Fibroblast of lung (primary cell): ENCODE data around the gene KCND3. TPM values are rescaled to one million over a fixed set of nuclear protein-coding genes. Genes with fewer than 3 reads are reported as not detected.

Experiments used
- DNase-seq, 2 donors: peaks; one replicate each; pipeline versions ENCODE4 v3.0.0 to v3.0.0-alpha.2; 2010; ENCODE audit warnings: low read depth in 2 of 2
- H2AFZ ChIP-seq: 2 replicates; pipeline ENCODE4 v1.5.1; 2012; ENCODE audit warnings: low read length, control low read depth, inconsistent platforms
- H3K27ac ChIP-seq: 2 replicates; pipeline ENCODE4 v1.5.1; 2011; ENCODE audit warnings: low read length, control low read depth; ENCODE audit not compliant: insufficient read depth
- H3K27me3 ChIP-seq: 2 replicates; pipeline ENCODE4 v1.5.1; 2011; ENCODE audit warnings: mild to moderate bottlenecking, low read length; ENCODE audit not compliant: control insufficient read depth, insufficient read depth
- H3K36me3 ChIP-seq: 2 replicates; pipeline ENCODE4 v1.5.1; 2011; ENCODE audit warnings: low read length; ENCODE audit not compliant: control insufficient read depth, insufficient read depth
- H3K4me1 ChIP-seq: 2 replicates; pipeline ENCODE4 v1.5.1; 2011; ENCODE audit warnings: low read length; ENCODE audit not compliant: control insufficient read depth, insufficient read depth; ENCODE audit errors: extremely low read depth
- H3K4me2 ChIP-seq: 2 replicates; pipeline ENCODE4 v1.5.1; 2011; ENCODE audit warnings: low read length, control low read depth; ENCODE audit not compliant: insufficient read depth; ENCODE audit errors: extremely low read depth
- H3K4me3 ChIP-seq, 4 experiments: fragments of 200-600 bp in 1 of 4; sonication (generic) in 1 of 4; replicated peaks in 1 of 4; 2 replicates each; pipeline ENCODE4 v1.5.1; 2011 to 2016; ENCODE audit warnings: low read length in 4 of 4, low read depth in 3 of 4, mild to moderate bottlenecking in 3 of 4, control low read depth in 2 of 4, inconsistent platforms in 1 of 4, mixed read lengths in 1 of 4; ENCODE audit not compliant: insufficient read depth in 1 of 4; ENCODE audit errors: control extremely low read depth in 1 of 4
- H3K79me2 ChIP-seq: 2 replicates; pipeline ENCODE4 v1.5.1; 2012; ENCODE audit warnings: mild to moderate bottlenecking, low read length, inconsistent platforms; ENCODE audit not compliant: control insufficient read depth, insufficient read depth
- H3K9ac ChIP-seq: 2 replicates; pipeline ENCODE4 v1.5.1; 2011; ENCODE audit warnings: mild to moderate bottlenecking, low read length, control low read depth; ENCODE audit not compliant: insufficient read depth
- H3K9me3 ChIP-seq: 2 replicates; pipeline ENCODE4 v1.5.1; 2012; ENCODE audit warnings: low read depth, low read length; ENCODE audit not compliant: control insufficient read depth, insufficient read depth
- H4K20me1 ChIP-seq: 2 replicates; pipeline ENCODE4 v1.5.1; 2011; ENCODE audit warnings: low read length; ENCODE audit not compliant: control insufficient read depth, insufficient read depth; ENCODE audit errors: extremely low read depth
- EZH2 ChIP-seq: IDR thresholded peaks from 2 replicates; pipeline ENCODE4 v1.5.1; 2012; ENCODE audit warnings: low read length, control low read depth, mild to moderate bottlenecking; ENCODE audit errors: missing control alignments
- polyA plus RNA-seq, 2 donors: library from polyadenylated mRNA; depleted of rRNA in 1 of 2; stranded (reverse) in 1 of 2; unstranded in 1 of 2; fragments of >200 nt; gene quantifications; 2 replicates each; pipeline ENCODE4 v1.2.1, GENCODE V29; 2011 to 2012; ENCODE audit warnings: missing spikeins in 1 of 2
- total RNA-seq: library from RNA; depleted of rRNA; stranded (reverse); fragments of >200 nt; gene quantifications from 2 replicates; pipeline ENCODE4 v1.2.1, GENCODE V29; 2014
- TF ChIP-seq, protein P1 (sequence below), 2 donors: IDR thresholded peaks in 1 of 2; conservative IDR thresholded peaks in 1 of 2; 1 replicate in 1 of 2; 2 replicates in 1 of 2; pipeline ENCODE4 v1.5.1; 2011 to 2012; ENCODE audit warnings: low read length in 2 of 2, control low read depth in 1 of 2, inconsistent platforms in 1 of 2, low read depth in 1 of 2, mild to moderate bottlenecking in 1 of 2

The KCND3 gene
- total and polyA plus RNA-seq, 2 donors (not counting 1 experiment from before 2014, with no cell fraction given) = 0.66 to 9.3 TPM

DNA sequence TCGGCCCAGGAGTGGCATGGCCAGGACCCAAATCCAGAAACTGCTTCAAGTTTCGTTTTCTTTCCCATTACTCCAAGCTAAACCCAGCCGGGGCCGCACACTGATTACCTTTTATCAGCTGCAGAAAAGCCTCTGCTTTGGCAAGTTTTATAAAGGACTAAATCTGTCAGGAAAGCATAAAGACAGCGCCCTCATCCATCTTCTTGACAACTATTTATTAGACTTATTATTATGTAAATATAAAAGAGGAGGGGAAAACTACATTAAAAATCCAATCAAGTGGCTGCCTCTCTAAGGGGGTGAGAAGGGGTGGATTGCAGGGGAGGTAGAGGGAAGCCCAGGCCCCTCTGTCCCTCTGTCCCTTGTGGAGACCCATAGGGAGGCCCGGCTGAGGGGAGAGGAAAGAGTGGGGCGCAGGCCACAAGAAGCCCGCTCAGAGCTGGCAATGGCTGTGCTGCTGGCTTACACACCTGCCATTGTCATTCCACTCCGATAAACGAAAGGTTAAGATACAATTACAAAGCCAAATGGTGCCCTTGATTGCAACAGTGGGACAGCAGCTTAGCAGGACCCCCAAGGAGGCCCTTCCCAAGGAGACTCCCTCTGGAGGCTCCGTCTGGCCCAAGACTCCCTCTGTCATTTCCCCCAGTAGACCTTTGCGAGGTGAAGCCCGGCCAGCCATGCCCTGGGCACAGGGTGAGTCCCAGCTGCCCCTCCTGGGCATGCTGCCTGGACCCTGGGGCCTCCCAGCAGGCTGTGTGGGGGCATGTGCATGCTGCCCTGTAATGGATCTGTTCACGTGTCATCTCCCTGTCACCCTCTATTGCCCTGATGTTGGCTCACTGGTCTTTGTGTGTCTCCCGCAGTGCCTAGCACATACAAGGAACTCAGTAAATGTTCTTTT, 45.4 kb downstream of the KCND3 start:
- Histone ChIP-seq H3K27ac (no peak overlapping the region), H3K4me2 (no peak overlapping the region), H3K9me3 (no peaks in the 10 kb centered on the region), H3K27me3 (no peaks in the 10 kb centered on the region), H3K9ac (no peak overlapping the region), H4K20me1 (no peaks in the 10 kb centered on the region), H3K79me2 (no peaks in the 10 kb centered on the region), H3K36me3 (no peaks in the 10 kb centered on the region), H3K4me1 (no peaks in the 10 kb centered on the region), H3K4me3 (no peak overlapping the region), H2AFZ (no peak overlapping the region)
- no peak for DNase-seq
- no peak for TF ChIP-seq EZH2
- TF ChIP-seq, protein P1, sequence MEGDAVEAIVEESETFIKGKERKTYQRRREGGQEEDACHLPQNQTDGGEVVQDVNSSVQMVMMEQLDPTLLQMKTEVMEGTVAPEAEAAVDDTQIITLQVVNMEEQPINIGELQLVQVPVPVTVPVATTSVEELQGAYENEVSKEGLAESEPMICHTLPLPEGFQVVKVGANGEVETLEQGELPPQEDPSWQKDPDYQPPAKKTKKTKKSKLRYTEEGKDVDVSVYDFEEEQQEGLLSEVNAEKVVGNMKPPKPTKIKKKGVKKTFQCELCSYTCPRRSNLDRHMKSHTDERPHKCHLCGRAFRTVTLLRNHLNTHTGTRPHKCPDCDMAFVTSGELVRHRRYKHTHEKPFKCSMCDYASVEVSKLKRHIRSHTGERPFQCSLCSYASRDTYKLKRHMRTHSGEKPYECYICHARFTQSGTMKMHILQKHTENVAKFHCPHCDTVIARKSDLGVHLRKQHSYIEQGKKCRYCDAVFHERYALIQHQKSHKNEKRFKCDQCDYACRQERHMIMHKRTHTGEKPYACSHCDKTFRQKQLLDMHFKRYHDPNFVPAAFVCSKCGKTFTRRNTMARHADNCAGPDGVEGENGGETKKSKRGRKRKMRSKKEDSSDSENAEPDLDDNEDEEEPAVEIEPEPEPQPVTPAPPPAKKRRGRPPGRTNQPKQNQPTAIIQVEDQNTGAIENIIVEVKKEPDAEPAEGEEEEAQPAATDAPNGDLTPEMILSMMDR (conservative IDR thresholded peaks at IDR 0.05 in 1 of 2, IDR thresholded peaks at IDR 0.05 in 1 of 2; ENCODE audit: low read depth in 1 of 2, low read length in 2 of 2) = no peak

DNA sequence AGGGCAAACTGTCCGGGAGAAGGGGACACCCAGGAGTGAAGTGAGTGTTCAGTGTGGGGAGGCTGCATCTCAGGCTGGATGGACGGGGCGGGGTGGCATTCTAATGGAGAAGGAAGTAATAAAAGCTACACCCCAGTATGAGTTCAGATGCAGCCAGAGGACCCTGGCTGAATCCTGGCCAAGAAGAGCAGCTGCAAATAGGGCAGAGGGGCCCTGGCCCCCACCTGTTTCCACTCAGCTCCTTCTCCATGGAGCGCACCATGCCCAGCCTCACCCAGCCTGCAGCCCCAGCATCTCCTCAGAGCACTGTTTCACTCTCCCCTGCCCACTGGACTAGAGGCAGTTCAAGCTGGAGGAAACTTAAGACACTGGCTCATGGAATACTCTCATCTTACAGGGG, 46.4 kb downstream of the KCND3 start:
- no peak overlapping the region for H2AFZ ChIP-seq
- no peak overlapping the region for H3K27ac ChIP-seq
- no peak overlapping the region for H3K4me3 ChIP-seq
- TF ChIP-seq, protein P1 (conservative IDR thresholded peaks at IDR 0.05 in 1 of 2, IDR thresholded peaks at IDR 0.05 in 1 of 2; ENCODE audit: low read depth in 1 of 2, low read length in 2 of 2) = no peak
- no peak for TF ChIP-seq EZH2
- no peaks in the 10 kb centered on the region for H3K36me3 ChIP-seq
- no peak for DNase-seq
- no peaks in the 10 kb centered on the region for H3K4me1 ChIP-seq
- no peaks in the 10 kb centered on the region for H4K20me1 ChIP-seq
- no peaks in the 10 kb centered on the region for H3K27me3 ChIP-seq
- H3K9ac ChIP-seq = no peak overlapping the region
- H3K9me3 ChIP-seq = no peaks in the 10 kb centered on the region
- H3K4me2 ChIP-seq = no peak overlapping the region
- no peaks in the 10 kb centered on the region for H3K79me2 ChIP-seq

DNA sequence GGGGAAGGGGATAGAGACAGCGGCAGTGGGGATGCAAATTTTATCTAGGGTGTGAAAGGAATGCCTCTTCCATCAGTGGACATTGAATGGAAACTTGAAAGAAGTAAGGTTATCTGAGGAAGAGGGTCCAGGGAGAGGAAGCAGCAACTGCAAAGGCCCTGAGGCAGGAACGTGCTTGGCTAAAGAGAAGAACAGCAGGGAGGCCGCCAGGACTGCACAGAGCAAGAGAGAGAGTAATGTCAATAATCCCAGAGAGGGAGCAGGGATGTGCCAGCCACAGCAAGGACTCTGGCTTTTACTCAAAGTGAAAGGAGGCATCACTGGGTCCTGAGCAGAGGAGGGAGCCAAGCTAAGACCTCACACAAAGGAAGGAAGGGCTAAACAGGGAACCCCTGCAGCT, 50.9 kb downstream of the KCND3 start:
- Histone ChIP-seq H3K27me3 (no peaks in the 10 kb centered on the region), H3K36me3 (no peaks in the 10 kb centered on the region), H4K20me1 (no peaks in the 10 kb centered on the region), H3K9ac (no peak overlapping the region), H3K9me3 (no peaks in the 10 kb centered on the region), H3K79me2 (no peaks in the 10 kb centered on the region), H3K4me3 (no peak overlapping the region), H3K4me1 (no peaks in the 10 kb centered on the region), H2AFZ (no peak overlapping the region), H3K4me2 (no peak overlapping the region), H3K27ac (no peak overlapping the region)
- no peak for DNase-seq
- no peak for TF ChIP-seq EZH2
- TF ChIP-seq, protein P1 (conservative IDR thresholded peaks at IDR 0.05 in 1 of 2, IDR thresholded peaks at IDR 0.05 in 1 of 2; ENCODE audit: low read depth in 1 of 2, low read length in 2 of 2) = no peak
